ENCODE results near the gene CLP1. TPM values are rescaled to one million over a fixed set of nuclear protein-coding genes. Genes with fewer than 3 reads are reported as not detected.

Gene CLP1
- polyA plus RNA-seq, 1 of the 3 experiments (the other 2 are of a cell fraction), result 18.1 TPM

GRCh38 chr11:57638811-57639320 is 18.7 kb upstream of the CLP1 start:
- H3F3A ChIP-seq (replicated peaks; ENCODE audit: insufficient read depth), result peaks cover 5% of the 10 kb centered on the region
- H2AFZ ChIP-seq (ENCODE audit: low read depth), result peak overlapping the region; percentile 99; the same call in 1 of the 2 replicates
- DNase-seq, result peak; percentile 56
- TF ChIP-seq, protein P1, sequence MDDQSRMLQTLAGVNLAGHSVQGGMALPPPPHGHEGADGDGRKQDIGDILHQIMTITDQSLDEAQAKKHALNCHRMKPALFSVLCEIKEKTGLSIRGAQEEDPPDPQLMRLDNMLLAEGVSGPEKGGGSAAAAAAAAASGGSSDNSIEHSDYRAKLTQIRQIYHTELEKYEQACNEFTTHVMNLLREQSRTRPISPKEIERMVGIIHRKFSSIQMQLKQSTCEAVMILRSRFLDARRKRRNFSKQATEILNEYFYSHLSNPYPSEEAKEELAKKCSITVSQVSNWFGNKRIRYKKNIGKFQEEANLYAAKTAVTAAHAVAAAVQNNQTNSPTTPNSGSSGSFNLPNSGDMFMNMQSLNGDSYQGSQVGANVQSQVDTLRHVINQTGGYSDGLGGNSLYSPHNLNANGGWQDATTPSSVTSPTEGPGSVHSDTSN (IDR thresholded peaks at IDR 0.05), result no peak
- TF ChIP-seq SIN3A (IDR thresholded peaks at IDR 0.05; ENCODE audit: borderline replicate concordance, low read depth, low read length), result no peak
- TF ChIP-seq, protein P2, sequence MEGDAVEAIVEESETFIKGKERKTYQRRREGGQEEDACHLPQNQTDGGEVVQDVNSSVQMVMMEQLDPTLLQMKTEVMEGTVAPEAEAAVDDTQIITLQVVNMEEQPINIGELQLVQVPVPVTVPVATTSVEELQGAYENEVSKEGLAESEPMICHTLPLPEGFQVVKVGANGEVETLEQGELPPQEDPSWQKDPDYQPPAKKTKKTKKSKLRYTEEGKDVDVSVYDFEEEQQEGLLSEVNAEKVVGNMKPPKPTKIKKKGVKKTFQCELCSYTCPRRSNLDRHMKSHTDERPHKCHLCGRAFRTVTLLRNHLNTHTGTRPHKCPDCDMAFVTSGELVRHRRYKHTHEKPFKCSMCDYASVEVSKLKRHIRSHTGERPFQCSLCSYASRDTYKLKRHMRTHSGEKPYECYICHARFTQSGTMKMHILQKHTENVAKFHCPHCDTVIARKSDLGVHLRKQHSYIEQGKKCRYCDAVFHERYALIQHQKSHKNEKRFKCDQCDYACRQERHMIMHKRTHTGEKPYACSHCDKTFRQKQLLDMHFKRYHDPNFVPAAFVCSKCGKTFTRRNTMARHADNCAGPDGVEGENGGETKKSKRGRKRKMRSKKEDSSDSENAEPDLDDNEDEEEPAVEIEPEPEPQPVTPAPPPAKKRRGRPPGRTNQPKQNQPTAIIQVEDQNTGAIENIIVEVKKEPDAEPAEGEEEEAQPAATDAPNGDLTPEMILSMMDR (IDR thresholded peaks at IDR 0.05), result peak; percentile 18; the same call in 1 of the 2 replicates
- no peak for TF ChIP-seq GATA2 (CRISPR knock-in tag; IDR thresholded peaks at IDR 0.05)
- 0 out of 2 replicates have a peak, but pooled peaks have one; percentile 6 for TF ChIP-seq MXI1 (IDR thresholded peaks at IDR 0.05; ENCODE audit: low read depth, low read length)
- TF ChIP-seq TCF12 (IDR thresholded peaks at IDR 0.05), result no peak
- WGBS (ENCODE audit: low lambda C conversion rate), result 0% methylated on average over 15 of the region's 19 CpGs
- peak overlapping the region; percentile 99 for H3K9ac ChIP-seq
- H3K27me3 ChIP-seq (ENCODE audit: insufficient read depth), result no peaks in the 10 kb centered on the region
- peaks cover 0 to 3% of the 10 kb centered on the region in 2 experiments for H3K36me3 ChIP-seq (replicated peaks in 1 of 2; ENCODE audit: control insufficient read depth in 1 of 2, insufficient read depth in 2 of 2, low read length in 1 of 2)
- no peaks in the 10 kb centered on the region for H3K9me2 ChIP-seq
- H3K4me1 ChIP-seq (ENCODE audit: control insufficient read depth in 1 of 2, insufficient read depth in 2 of 2, low read depth in 1 of 2, low read length in 1 of 2), result peaks cover 14 to 18% of the 10 kb centered on the region in 2 experiments; a peak in 3 of 4 replicates
- ChIA-PET POLR2A (interaction anchor here (3.0 kb wide), 1 partner anchor 71 kb away, joined by 24 read pairs; the partner anchor contains the start of gene UBE2L6), CTCF (interaction anchor here (0.7 to 17.7 kb wide), 9 partner anchors 10 to 181 kb away, joined by 3 to 326 read pairs (median 8); partner anchors contain the start of genes SERPING1, UBE2L6 and YPEL4)
- peaks cover 49% of the 10 kb centered on the region for H3K79me2 ChIP-seq (ENCODE audit: insufficient read depth)
- H3K9me3 ChIP-seq, result no peaks in the 10 kb centered on the region
- H4K20me1 ChIP-seq (ENCODE audit: insufficient read depth), result peaks cover 29% of the 10 kb centered on the region
- peak overlapping the region; percentile 86 to 99 for H3K4me3 ChIP-seq (ENCODE audit: low read depth in 2 of 2, low read length in 1 of 2)
- H3K27ac ChIP-seq (ENCODE audit: low read depth in 2 of 2, low read length in 1 of 2), result peak overlapping the region; percentile 77 to 81
- H3K4me2 ChIP-seq, result peak overlapping the region; percentile 99

DNA sequence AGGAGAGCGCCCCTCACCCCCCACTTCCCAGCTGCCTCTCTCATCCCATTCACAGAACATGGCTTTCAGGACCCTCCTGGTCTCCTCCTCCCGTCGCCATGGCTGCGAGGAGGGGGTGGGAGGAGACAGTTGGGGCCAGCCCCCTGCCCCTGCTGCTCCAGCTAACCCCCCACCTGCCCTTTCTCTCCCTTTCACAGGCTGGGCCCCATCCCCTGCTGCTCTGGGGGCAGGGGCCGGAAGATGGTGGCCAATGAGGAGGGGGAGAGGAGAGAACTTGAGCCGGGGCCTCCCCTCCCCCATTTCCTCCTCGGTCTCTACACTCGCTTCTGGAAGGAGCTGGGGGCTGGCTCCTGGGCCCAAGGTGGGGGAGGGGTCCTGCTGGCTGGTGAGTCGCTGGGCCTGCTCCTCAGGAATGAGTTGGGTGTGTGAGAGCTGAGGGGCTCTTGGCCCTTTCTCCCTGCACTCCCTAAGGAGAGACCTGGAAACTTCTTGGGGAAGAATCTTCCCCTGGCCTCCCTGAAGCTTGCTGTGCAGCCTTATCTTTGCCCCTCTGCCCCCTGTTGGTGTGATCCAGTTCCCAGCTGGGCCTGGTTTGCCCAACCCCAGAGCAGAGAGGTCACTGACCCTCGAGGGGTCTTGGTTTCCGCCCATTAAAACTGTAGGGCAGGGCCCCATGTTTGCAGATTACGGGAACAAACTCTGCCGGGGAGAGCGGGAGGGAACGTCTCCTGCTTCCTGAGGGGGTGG is 18.1 kb upstream of the CLP1 start:
- POLR2A ChIA-PET, result interaction anchor here (3.0 kb wide), 1 partner anchor 71 kb away, joined by 24 read pairs; the partner anchor contains the start of gene UBE2L6
- no peak overlapping the region; a peak in 1 of 4 replicates for H3K27ac ChIP-seq (ENCODE audit: low read depth in 2 of 2, low read length in 1 of 2)

More for the DNA sequence above, 18.1 kb upstream of the CLP1 start:
- peaks cover 0 to 3% of the 10 kb centered on the region in 2 experiments for H3K36me3 ChIP-seq (replicated peaks in 1 of 2; ENCODE audit: control insufficient read depth in 1 of 2, insufficient read depth in 2 of 2, low read length in 1 of 2)
- DNase-seq, result peak; percentile 66
- H3K79me2 ChIP-seq (ENCODE audit: insufficient read depth), result peaks cover 52% of the 10 kb centered on the region
- peaks cover 29% of the 10 kb centered on the region for H4K20me1 ChIP-seq (ENCODE audit: insufficient read depth)
- peak overlapping the region; percentile 99 for H3K4me2 ChIP-seq
- H3K4me3 ChIP-seq (ENCODE audit: low read depth in 2 of 2, low read length in 1 of 2), result peak overlapping the region; percentile 86 to 99
- 49% methylated on average over 13 of the region's 15 CpGs for WGBS (ENCODE audit: low lambda C conversion rate)
- peaks cover 14 to 18% of the 10 kb centered on the region in 2 experiments; a peak in 3 of 4 replicates for H3K4me1 ChIP-seq (ENCODE audit: control insufficient read depth in 1 of 2, insufficient read depth in 2 of 2, low read depth in 1 of 2, low read length in 1 of 2)
- peak overlapping the region; percentile 99 for H3K9ac ChIP-seq
- no peaks in the 10 kb centered on the region for H3K9me2 ChIP-seq
- no peak overlapping the region for H2AFZ ChIP-seq (ENCODE audit: low read depth)
- H3F3A ChIP-seq (replicated peaks; ENCODE audit: insufficient read depth), result peaks cover 6% of the 10 kb centered on the region
- TF ChIP-seq JUND (IDR thresholded peaks at IDR 0.05) (no peak), YY1 (IDR thresholded peaks at IDR 0.05; ENCODE audit: low read depth) (no peak), RFX5 (IDR thresholded peaks at IDR 0.05; ENCODE audit: low read length) (no peak), ELF1 (IDR thresholded peaks at IDR 0.05) (no peak), RAD21 (IDR thresholded peaks at IDR 0.05; ENCODE audit: low read length) (no peak), POLR2AphosphoS5 (IDR thresholded peaks at IDR 0.05; ENCODE audit: low read depth, low read length) (no peak), TAF1 (IDR thresholded peaks at IDR 0.05; ENCODE audit: borderline replicate concordance, low read depth, low read length) (no peak), TEAD4 (IDR thresholded peaks at IDR 0.05; ENCODE audit: borderline replicate concordance, insufficient read depth) (no peak), GATA2 (CRISPR knock-in tag; IDR thresholded peaks at IDR 0.05) (no peak), USF2 (IDR thresholded peaks at IDR 0.05; ENCODE audit: borderline replicate concordance, low read depth, low read length) (no peak), FOXM1 (IDR thresholded peaks at IDR 0.05; ENCODE audit: low read depth) (no peak), RCOR1 (IDR thresholded peaks at IDR 0.05; ENCODE audit: low read length) (no peak), RXRA (IDR thresholded peaks at IDR 0.05; ENCODE audit: borderline replicate concordance, low read depth) (no peak), NRF1 (IDR thresholded peaks at IDR 0.05; ENCODE audit: low read depth, low read length) (no peak)
- TF ChIP-seq, protein P3, sequence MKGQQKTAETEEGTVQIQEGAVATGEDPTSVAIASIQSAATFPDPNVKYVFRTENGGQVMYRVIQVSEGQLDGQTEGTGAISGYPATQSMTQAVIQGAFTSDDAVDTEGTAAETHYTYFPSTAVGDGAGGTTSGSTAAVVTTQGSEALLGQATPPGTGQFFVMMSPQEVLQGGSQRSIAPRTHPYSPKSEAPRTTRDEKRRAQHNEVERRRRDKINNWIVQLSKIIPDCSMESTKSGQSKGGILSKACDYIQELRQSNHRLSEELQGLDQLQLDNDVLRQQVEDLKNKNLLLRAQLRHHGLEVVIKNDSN (IDR thresholded peaks at IDR 0.05; ENCODE audit: borderline replicate concordance, low read depth), result no peak
- TF ChIP-seq, protein P4, sequence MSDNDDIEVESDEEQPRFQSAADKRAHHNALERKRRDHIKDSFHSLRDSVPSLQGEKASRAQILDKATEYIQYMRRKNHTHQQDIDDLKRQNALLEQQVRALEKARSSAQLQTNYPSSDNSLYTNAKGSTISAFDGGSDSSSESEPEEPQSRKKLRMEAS (IDR thresholded peaks at IDR 0.05; ENCODE audit: low read depth), result no peak
- no peaks in the 10 kb centered on the region for H3K9me3 ChIP-seq
- CTCF ChIA-PET, result interaction anchor here (0.7 to 17.7 kb wide), 10 partner anchors 10 to 182 kb away, joined by 3 to 326 read pairs (median 6); partner anchors contain the start of genes SERPING1, UBE2L6 and YPEL4
- H3K27me3 ChIP-seq (ENCODE audit: insufficient read depth), result no peaks in the 10 kb centered on the region
